Daoy (cell line): Measurements from ENCODE around the gene NOX4. TPM values are rescaled to one million over a fixed set of nuclear protein-coding genes. Genes with fewer than 3 reads are reported as not detected.
A peak's percentile ranks its signal among the peaks of the same experiment; 100 is the strongest.

Source experiments
- DNase-seq: peaks from one replicate; pipeline ENCODE4 v3.0.0-alpha.2; 2015; ENCODE audit warnings: low read depth
- total RNA-seq: library from RNA; depleted of rRNA; stranded (reverse); fragments of >200 nt; shearing (Covaris generic); gene quantifications from 2 replicates; pipeline ENCODE4 v1.2.3, GENCODE V29; 2014; rRNA removed

Gene NOX4
- total RNA-seq, result 2.7 and 6.8 TPM in 2 replicates

GRCh38 chr11:89490981-89491690, at the start of gene NOX4:
NOX4 (minus strand) TSS chr11:89491375; CDS start chr11:89491246, 129 bp downstream.
- DNase-seq, result peak; percentile 71

- no peak for DNase-seq
Observed at GRCh38 chr11:89540826-89541225, 49.7 kb upstream of the NOX4 start.

- no peak for DNase-seq
Observed at GRCh38 chr11:89537936-89538335, 46.8 kb upstream of the NOX4 start.

GRCh38 chr11:89536926-89537325, 45.8 kb upstream of the NOX4 start:
- no peak for DNase-seq

GRCh38 chr11:89535221-89535620, 44.0 kb upstream of the NOX4 start:
- no peak for DNase-seq

GRCh38 chr11:89529626-89530380, 38.6 kb upstream of the NOX4 start:
- no peak for DNase-seq

- DNase-seq, result no peak
Observed at GRCh38 chr11:89521792-89522191, 30.6 kb upstream of the NOX4 start.

- DNase-seq, result no peak
Observed at GRCh38 chr11:89521294-89521693, 30.1 kb upstream of the NOX4 start.

- DNase-seq, result no peak
Observed at GRCh38 chr11:89516496-89516895, 25.3 kb upstream of the NOX4 start.

- DNase-seq, result no peak
Observed at GRCh38 chr11:89508544-89508943, 17.4 kb upstream of the NOX4 start.

- DNase-seq, result no peak
Observed at GRCh38 chr11:89504270-89504669, 13.1 kb upstream of the NOX4 start.

- DNase-seq, result no peak
Observed at GRCh38 chr11:89503422-89503821, 12.2 kb upstream of the NOX4 start.

- no peak for DNase-seq
Observed at GRCh38 chr11:89502301-89502700, 11.1 kb upstream of the NOX4 start.

- no peak for DNase-seq
Observed at GRCh38 chr11:89500336-89500735, 9.2 kb upstream of the NOX4 start.

GRCh38 chr11:89498845-89499448, 7.8 kb upstream of the NOX4 start:
- no peak for DNase-seq

- peak; percentile 82 for DNase-seq
Observed at GRCh38 chr11:89495951-89496350, 4.8 kb upstream of the NOX4 start.

GRCh38 chr11:89493431-89493830, 2.3 kb upstream of the NOX4 start:
- DNase-seq, result no peak

GRCh38 chr11:89490602-89490980, 584 bp downstream of the NOX4 start:
- DNase-seq, result no peak

- no peak for DNase-seq
Observed at GRCh38 chr11:89489930-89490329, 1.2 kb downstream of the NOX4 start.

- DNase-seq, result no peak
Observed at GRCh38 chr11:89487016-89487415, 4.2 kb downstream of the NOX4 start.

GRCh38 chr11:89484896-89485295, 6.3 kb downstream of the NOX4 start:
- no peak for DNase-seq

GRCh38 chr11:89477175-89477574, 14.0 kb downstream of the NOX4 start:
- DNase-seq, result no peak

- DNase-seq, result no peak
Observed at GRCh38 chr11:89463266-89463780, 27.9 kb downstream of the NOX4 start.
